Urothelium cell line (cell line): ENCODE measurements around the gene GASK1A.
"Not testable (repeated sequence)": the region's sequence is repeated elsewhere in the genome, so short reads cannot be mapped to it uniquely, and the experiment has no call there.

ENCODE experiments used
- DNase-seq: peaks from one replicate; pipeline ENCODE4 v3.0.0; 2011; ENCODE audit warnings: low spot score, mixed read lengths
- FAIRE-seq: peaks from 2 replicates; lab custom pipeline; 2011; peaks lifted over from hg19 to GRCh38; lab: Jason Lieb, UNC

GASK1A gene

GRCh38 chr3:43055806-43056770 is 77.0 kb downstream of the GASK1A start:
- no peak for FAIRE-seq
- no peak for DNase-seq

GRCh38 chr3:43059456-43059855 is 80.3 kb downstream of the GASK1A start:
- FAIRE-seq (no peak), DNase-seq (no peak)

DNA sequence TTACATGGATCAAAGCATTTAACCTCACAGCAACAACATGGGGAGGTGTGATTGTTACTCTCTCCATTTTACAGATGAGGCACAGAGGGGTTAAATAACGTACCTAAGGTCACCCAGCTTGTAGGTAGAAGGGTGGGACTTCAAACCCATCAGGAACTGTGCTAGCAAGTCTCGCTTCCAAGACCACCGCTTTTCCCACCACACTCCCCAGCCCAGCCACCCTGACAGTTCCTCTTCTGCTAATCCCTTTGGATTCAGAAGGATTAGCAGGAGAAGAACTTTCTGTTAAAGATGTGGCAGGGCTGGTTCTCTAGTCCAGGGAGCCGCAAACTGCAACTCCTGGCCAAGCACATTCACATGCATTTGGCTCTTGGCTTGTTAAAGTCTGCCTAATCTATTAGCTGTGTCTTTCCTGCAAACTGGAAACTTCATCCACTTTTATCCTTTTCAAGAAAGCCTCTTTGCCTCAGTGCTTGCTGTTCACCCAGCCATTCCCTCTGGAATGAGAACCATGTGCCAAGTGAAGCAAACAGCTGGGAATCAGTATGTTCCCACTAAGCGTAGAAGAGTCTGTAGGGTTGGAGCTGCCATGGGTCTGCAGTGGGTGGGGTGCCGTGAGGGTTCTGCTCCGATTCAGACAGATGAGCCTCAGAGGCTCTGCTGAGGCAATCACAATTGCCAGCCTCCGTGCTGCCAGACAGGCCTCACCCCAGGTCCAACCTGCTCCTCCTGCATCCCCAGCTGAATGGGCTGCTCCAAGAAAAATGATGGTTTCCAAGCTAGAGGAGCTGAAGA is 82.2 kb downstream of the GASK1A start:
- FAIRE-seq: no peak
- no peak for DNase-seq

GRCh38 chr3:43062040-43062563 is 83.0 kb downstream of the GASK1A start:
- DNase-seq (no peak), FAIRE-seq (no peak)

GRCh38 chr3:43062564-43063040 is 83.5 kb downstream of the GASK1A start:
- DNase-seq (peak; percentile 21), FAIRE-seq (no peak)

GRCh38 chr3:43063114-43063513 is 84.0 kb downstream of the GASK1A start:
- FAIRE-seq: no peak
- no peak for DNase-seq

DNA sequence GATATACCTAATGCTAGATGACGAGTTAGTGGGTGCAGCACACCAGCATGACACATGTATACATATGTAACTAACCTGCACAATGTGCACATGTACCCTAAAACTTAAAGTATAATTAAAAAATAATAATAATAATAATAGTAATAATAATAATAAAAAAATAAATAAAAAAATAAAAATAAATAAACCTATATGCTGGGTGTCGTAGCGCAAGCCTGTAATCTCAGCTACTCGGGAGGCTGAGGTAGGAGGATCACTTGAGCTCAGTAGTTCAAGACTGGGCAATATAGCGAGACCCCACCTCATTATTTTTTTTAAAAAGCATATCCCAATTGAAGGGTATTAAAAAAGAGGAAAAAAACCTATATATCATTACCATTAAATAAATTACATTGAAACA is 91.6 kb downstream of the GASK1A start:
- not testable (repeated sequence) for FAIRE-seq, DNase-seq

GRCh38 chr3:43071313-43071893 is 92.3 kb downstream of the GASK1A start:
- FAIRE-seq: no peak
- DNase-seq: no peak

- DNase-seq: no peak
- no peak for FAIRE-seq
Measured at GRCh38 chr3:43072361-43072760, 93.2 kb downstream of the GASK1A start.

DNA sequence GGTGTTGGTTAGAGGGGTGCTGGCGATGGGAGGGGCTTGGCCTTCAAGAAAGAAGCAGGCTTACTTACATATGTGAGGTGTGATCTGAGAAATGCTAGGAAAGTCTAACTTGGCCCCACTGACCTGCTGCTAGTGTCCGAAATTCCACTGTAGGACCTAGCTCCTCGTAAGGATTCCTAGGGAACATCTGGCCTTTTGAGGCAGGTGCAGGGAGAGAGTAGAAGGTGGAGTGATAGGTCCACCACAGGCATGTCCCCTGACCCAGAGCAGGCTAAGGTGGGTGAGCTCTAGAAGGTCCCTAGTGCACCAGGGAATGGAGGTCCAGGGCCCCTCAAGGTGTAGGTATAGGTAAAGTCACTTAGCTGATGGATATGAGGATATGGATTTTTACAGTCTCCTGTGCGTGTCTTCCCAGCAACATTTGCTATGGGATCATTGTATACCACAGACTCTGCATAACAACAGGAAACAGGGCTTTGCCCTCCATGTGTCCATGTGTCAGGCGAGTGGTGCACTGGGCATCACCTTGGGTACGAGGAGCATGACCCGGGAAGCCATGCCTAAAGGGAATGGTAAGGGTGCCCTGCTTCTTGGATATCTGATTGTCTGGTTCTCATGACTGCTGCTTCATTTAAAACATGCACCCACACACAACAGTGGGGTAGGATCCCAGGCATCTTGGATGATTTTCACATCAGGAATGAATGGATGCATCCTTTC is 94.2 kb downstream of the GASK1A start:
- no peak for DNase-seq

GRCh38 chr3:43073836-43074220 is 94.7 kb downstream of the GASK1A start:
- no peak for FAIRE-seq
- no peak for DNase-seq

More for the DNA sequence above, 94.2 kb downstream of the GASK1A start:
- FAIRE-seq: no peak

- FAIRE-seq (no peak), DNase-seq (no peak)
Measured at GRCh38 chr3:43074482-43074881, 95.4 kb downstream of the GASK1A start.

- DNase-seq (no peak), FAIRE-seq (no peak)
Measured at GRCh38 chr3:43074901-43075689, 96.0 kb downstream of the GASK1A start.

DNA sequence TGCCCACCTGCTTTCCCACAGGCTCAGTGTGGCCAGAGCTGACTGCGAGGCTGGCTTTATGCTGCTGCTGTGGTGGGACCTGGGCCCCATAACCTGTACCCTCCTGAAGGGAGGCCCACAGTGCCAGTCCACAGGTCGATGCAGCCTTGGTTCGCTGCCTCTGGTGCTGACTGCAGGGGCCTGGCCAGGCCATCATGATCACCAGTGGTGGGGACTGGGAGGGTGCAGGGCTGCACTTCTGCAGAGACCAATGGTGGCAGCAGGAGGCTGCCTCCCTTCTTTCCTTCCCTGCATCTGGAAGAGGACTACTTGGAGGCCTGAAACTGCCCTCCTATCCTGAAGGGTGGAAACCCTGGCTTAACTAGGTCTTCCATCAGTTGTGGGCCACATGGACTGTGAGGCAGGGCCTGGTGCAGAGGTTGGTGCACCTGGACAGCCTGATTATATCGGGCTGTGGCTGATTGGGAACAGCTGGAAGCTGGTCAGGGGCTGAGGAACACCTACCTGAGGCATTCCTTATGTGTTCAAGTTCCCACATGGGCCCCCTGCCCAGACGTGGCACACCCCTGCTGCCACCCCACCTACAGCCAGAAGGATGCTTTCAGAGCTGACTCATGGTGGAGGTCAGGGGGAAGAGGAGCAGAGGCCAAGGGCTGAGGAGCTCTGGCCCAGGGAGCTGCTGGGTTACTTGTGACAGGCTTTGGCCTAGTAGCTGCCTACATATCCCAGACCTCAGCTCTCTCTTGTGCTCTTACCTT is 97.0 kb downstream of the GASK1A start:
- FAIRE-seq: peak; percentile 77
- no peak for DNase-seq

GRCh38 chr3:43076857-43077256 is 97.7 kb downstream of the GASK1A start:
- DNase-seq (no peak), FAIRE-seq (no peak)

- FAIRE-seq: no peak
- no peak for DNase-seq
Measured at GRCh38 chr3:43077261-43077660, 98.2 kb downstream of the GASK1A start.

- FAIRE-seq: peak; percentile 61
- DNase-seq: no peak
Measured at GRCh38 chr3:43077707-43078106, 98.6 kb downstream of the GASK1A start.

GRCh38 chr3:43079536-43080332 is 100.6 kb downstream of the GASK1A start:
- DNase-seq (no peak), FAIRE-seq (no peak)
